IMR-90 (cell line): ENCODE data around the gene ZDHHC14. TPM values are rescaled to one million over a fixed set of nuclear protein-coding genes. Genes with fewer than 3 reads are reported as not detected.

Experiments used
- ATAC-seq: fragments of 200-7000 bp; cut with Tn5 transposase; 2 replicates; pipeline ENCODE4 v1.9.1; 2020; ENCODE audit warnings: low read depth, mild to moderate bottlenecking, moderate library complexity
- BruUV-seq: library from RNA; stranded (reverse); fragments of 400-500 nt; replicated peaks from 2 replicates; lab custom pipeline; 2021; lab: Mats Ljungman, UMichigan
- CTCF ChIA-PET: fragments of 300-600 bp; formaldehyde crosslinking; extraction: SDS; loops from one replicate; lab custom pipeline; 2021; ENCODE audit warnings: antibody characterized with exemption; lab: Yijun Ruan, JAX
- POLR2A ChIA-PET: fragments of 300-600 bp; sonication (Branson Sonifier 250); formaldehyde crosslinking; loops from one replicate; lab custom pipeline; 2022; ENCODE audit warnings: antibody characterized with exemption; ENCODE audit not compliant: unreplicated experiment; lab: Charles Lee
- DNase-seq: peaks from one replicate; pipeline ENCODE4 v3.0.0; 2013
- H2AFZ ChIP-seq: replicated peaks from 2 replicates; pipeline ENCODE3; 2013; ENCODE audit warnings: low read length, mild to moderate bottlenecking; ENCODE audit not compliant: poor library complexity
- H2AK5ac ChIP-seq: 2 replicates; pipeline ENCODE4 v1.6.1; 2013; ENCODE audit warnings: low read depth, low read length, inconsistent platforms
- H2AK9ac ChIP-seq: replicated peaks from 2 replicates; pipeline ENCODE3; 2013; ENCODE audit warnings: mild to moderate bottlenecking, low read depth, low read length, moderate library complexity; ENCODE audit not compliant: poor library complexity
- H2BK120ac ChIP-seq: 2 replicates; pipeline ENCODE4 v1.6.1; 2013; ENCODE audit warnings: low read depth, low read length, inconsistent platforms
- H2BK15ac ChIP-seq: 3 replicates; pipeline ENCODE4 v1.6.1; 2013; ENCODE audit warnings: low read depth, low read length, inconsistent platforms
- H2BK20ac ChIP-seq: 2 replicates; pipeline ENCODE4 v1.6.1; 2013; ENCODE audit warnings: low read depth, mild to moderate bottlenecking, inconsistent platforms, low read length, moderate library complexity
- H2BK5ac ChIP-seq: 2 replicates; pipeline ENCODE4 v1.6.1; 2013; ENCODE audit warnings: mild to moderate bottlenecking, low read depth, low read length, inconsistent platforms; ENCODE audit not compliant: poor library complexity, severe bottlenecking
- H3K14ac ChIP-seq: replicated peaks from 2 replicates; pipeline ENCODE4 v1.6.1; 2013; ENCODE audit warnings: low read depth, low read length, inconsistent platforms
- H3K18ac ChIP-seq: 2 replicates; pipeline ENCODE4 v1.6.1; 2013; ENCODE audit warnings: low read depth, low read length, control low read depth
- H3K23ac ChIP-seq: 2 replicates; pipeline ENCODE4 v1.6.1; 2013; ENCODE audit warnings: low read depth, low read length, inconsistent platforms
- H3K27ac ChIP-seq: 2 replicates; pipeline ENCODE4 v1.5.1; 2013; ENCODE audit warnings: mild to moderate bottlenecking, control low read depth, low read length; ENCODE audit not compliant: insufficient read depth
- H3K27me3 ChIP-seq: 2 replicates; pipeline ENCODE4 v1.6.1; 2013; ENCODE audit warnings: low read length; ENCODE audit not compliant: control insufficient read depth, insufficient read depth
- H3K36me3 ChIP-seq: 2 replicates; pipeline ENCODE4 v1.6.1; 2013; ENCODE audit warnings: low read length, mixed read lengths; ENCODE audit not compliant: control insufficient read depth, insufficient read depth
- H3K4ac ChIP-seq: 2 replicates; pipeline ENCODE4 v1.6.1; 2013; ENCODE audit warnings: low read depth, low read length, inconsistent platforms
- H3K4me1 ChIP-seq: 2 replicates; pipeline ENCODE4 v1.6.1; 2013; ENCODE audit warnings: low read length, mixed read lengths; ENCODE audit not compliant: control insufficient read depth, insufficient read depth
- H3K4me2 ChIP-seq: 2 replicates; pipeline ENCODE4 v1.6.1; 2013; ENCODE audit warnings: low read depth, mild to moderate bottlenecking, control low read depth, low read length, moderate library complexity
- H3K4me3 ChIP-seq: 2 replicates; pipeline ENCODE4 v1.5.1; 2013; ENCODE audit warnings: low read depth, mild to moderate bottlenecking, control low read depth, low read length, moderate library complexity; ENCODE audit not compliant: insufficient read depth
- H3K56ac ChIP-seq: 2 replicates; pipeline ENCODE4 v1.6.1; 2013; ENCODE audit warnings: low read length, inconsistent platforms; ENCODE audit not compliant: insufficient read depth; ENCODE audit errors: extremely low read depth
- H3K79me1 ChIP-seq, 2 experiments: 2 replicates each; pipeline ENCODE4 v1.6.1; 2013; ENCODE audit warnings: low read length in 2 of 2, inconsistent platforms in 1 of 2, low read depth in 1 of 2
- H3K9ac ChIP-seq: 2 replicates; pipeline ENCODE4 v1.6.1; 2013; ENCODE audit warnings: low read depth, low read length, control low read depth
- H3K9me1 ChIP-seq: 2 replicates; pipeline ENCODE4 v1.6.1; 2013; ENCODE audit warnings: low read length, inconsistent platforms; ENCODE audit not compliant: insufficient read depth
- H3K9me3 ChIP-seq: 2 replicates; pipeline ENCODE4 v1.6.1; 2013; ENCODE audit warnings: low read length; ENCODE audit not compliant: control insufficient read depth, insufficient read depth
- H4K20me1 ChIP-seq: 2 replicates; pipeline ENCODE4 v1.6.1; 2013; ENCODE audit warnings: low read length, inconsistent platforms; ENCODE audit not compliant: insufficient read depth
- H4K5ac ChIP-seq: 2 replicates; pipeline ENCODE4 v1.6.1; 2013; ENCODE audit warnings: mild to moderate bottlenecking, low read depth, low read length, control low read depth
- H4K8ac ChIP-seq, 2 experiments: 2 replicates each; pipeline ENCODE4 v1.6.1; 2013; ENCODE audit warnings: low read depth in 2 of 2, low read length in 2 of 2, control low read depth in 1 of 2, inconsistent platforms in 1 of 2
- H4K91ac ChIP-seq: 2 replicates; pipeline ENCODE4 v1.6.1; 2013; ENCODE audit warnings: low read depth, low read length, inconsistent platforms; ENCODE audit not compliant: insufficient read depth
- BHLHE40 ChIP-seq: fragments of 150-350 bp; IDR thresholded peaks from 2 replicates; pipeline ENCODE4 v1.6.1; 2016; ENCODE audit warnings: mild to moderate bottlenecking, low read depth, low read length
- CEBPB ChIP-seq: IDR thresholded peaks from 2 replicates; pipeline ENCODE4 v1.6.1; 2012; ENCODE audit warnings: low read depth, low read length, improper control_type of control experiment
- CHD1 ChIP-seq: IDR thresholded peaks from 2 replicates; pipeline ENCODE4 v1.6.1; 2012; ENCODE audit warnings: low read depth, low read length, improper control_type of control experiment
- CTCF ChIP-seq: conservative IDR thresholded peaks from 2 replicates; pipeline ENCODE4 v1.5.1; 2012; ENCODE audit warnings: mild to moderate bottlenecking, low read depth, low read length, improper control_type of control experiment
- ELK1 ChIP-seq: fragments of 150-350 bp; IDR thresholded peaks from 2 replicates; pipeline ENCODE4 v1.6.1; 2016; ENCODE audit warnings: low read depth, mild to moderate bottlenecking, low read length, moderate library complexity, borderline replicate concordance
- MAFK ChIP-seq: IDR thresholded peaks from 2 replicates; pipeline ENCODE4 v1.6.1; 2012; ENCODE audit warnings: low read depth, low read length, improper control_type of control experiment
- MAZ ChIP-seq: IDR thresholded peaks from 2 replicates; pipeline ENCODE4 v1.6.1; 2012; ENCODE audit warnings: low read depth, mild to moderate bottlenecking, low read length, improper control_type of control experiment, moderate library complexity, borderline replicate concordance
- MXI1 ChIP-seq: IDR thresholded peaks from 2 replicates; pipeline ENCODE4 v1.6.1; 2012; ENCODE audit warnings: low read depth, mild to moderate bottlenecking, low read length, moderate library complexity, borderline replicate concordance
- NFE2L2 ChIP-seq: fragments of 150-350 bp; IDR thresholded peaks from 2 replicates; pipeline ENCODE4 v1.6.1; 2016; ENCODE audit warnings: low read depth, mild to moderate bottlenecking, low read length
- POLR2A ChIP-seq: IDR thresholded peaks from 2 replicates; pipeline ENCODE4 v1.6.1; 2012; ENCODE audit warnings: mild to moderate bottlenecking, low read depth, low read length
- RAD21 ChIP-seq: IDR thresholded peaks from 2 replicates; pipeline ENCODE4 v1.6.1; 2012; ENCODE audit warnings: low read length, improper control_type of control experiment
- RCOR1 ChIP-seq: IDR thresholded peaks from 2 replicates; pipeline ENCODE4 v1.6.1; 2012; ENCODE audit warnings: mild to moderate bottlenecking, low read length, improper control_type of control experiment; ENCODE audit not compliant: insufficient replicate concordance
- RFX5 ChIP-seq: IDR thresholded peaks from 2 replicates; pipeline ENCODE4 v1.8.0; 2012; ENCODE audit warnings: low read depth, mild to moderate bottlenecking, low read length, moderate library complexity
- SMC3 ChIP-seq: fragments of 150-350 bp; IDR thresholded peaks from 2 replicates; pipeline ENCODE4 v1.6.1; 2016; ENCODE audit warnings: low read depth, mild to moderate bottlenecking, antibody characterized with exemption, low read length, moderate library complexity
- WGBS, 2 experiments: methylation state at CpG; one replicate each; pipeline versions ENCODE4 v1.1.5 to v1.1.7; 2013; ENCODE audit warnings: missing lambda C conversion rate in 2 of 2; ENCODE audit not compliant: insufficient read length in 1 of 2; ENCODE audit errors: extremely low coverage in 2 of 2; 5-methylcytosine and 5-hydroxymethylcytosine counted together
- dilution Hi-C: fragments of 300-500 bp; cut with HindIII; formaldehyde crosslinking; loops from one replicate; pipeline ENCODE4 v1.14.3; 2018; ENCODE audit warnings: low sequenced_read_pairs; ENCODE audit not compliant: unreplicated experiment
- in situ Hi-C: fragments of 300-500 bp; cut with MboI; formaldehyde crosslinking; loops from 3 replicates; pipeline ENCODE4 v1.14.3; 2019; ENCODE audit warnings: low sequenced_read_pairs, inconsistent platforms, mixed read lengths
- intact Hi-C: fragments of 100-400 bp; cut with micrococcal nuclease; formaldehyde crosslinking; loops from 2 replicates; pipeline ENCODE4 v1.10.0; 2022
- polyA plus RNA-seq, 3 experiments: library from polyadenylated mRNA; depleted of rRNA; stranded (reverse); fragments of >200 nt; gene quantifications; 2 replicates each; pipeline ENCODE4 v1.2.3, GENCODE V29; 2012; ENCODE audit warnings: low replicate concordance in 1 of 3
- total RNA-seq: library from RNA; depleted of rRNA; stranded (reverse); fragments of >200 nt; gene quantifications from 2 replicates; pipeline ENCODE4 v1.2.3, GENCODE V29; 2012

The ZDHHC14 gene
- total and polyA plus RNA-seq, 2 of the 4 experiments (the other 2 are of a cell fraction), result 0.90 to 2.0 TPM

GRCh38 chr6:157594292-157594691 lies 213.3 kb downstream of the ZDHHC14 start:
- intact Hi-C loops, result no loop called here
- no peak overlapping the region for H3K4ac ChIP-seq
- no peak overlapping the region for H3K4me2 ChIP-seq
- H4K5ac ChIP-seq, result no peak overlapping the region
- no peak overlapping the region for H4K8ac ChIP-seq
- no peak overlapping the region for H2BK5ac ChIP-seq
- dilution Hi-C loops, result no loop called here
- H3K27ac ChIP-seq, result no peak overlapping the region
- H3K9me3 ChIP-seq, result 0 out of 2 replicates have a peak, but pooled peaks cover 2% of the 10 kb centered on the region
- no peak overlapping the region for H2AK9ac ChIP-seq
- no peaks in the 10 kb centered on the region for H3K36me3 ChIP-seq
- no peak for TF ChIP-seq POLR2A
- TF ChIP-seq BHLHE40, result no peak
- TF ChIP-seq RCOR1, result no peak
- TF ChIP-seq RFX5, result no peak
- TF ChIP-seq ELK1, result no peak
- no peak for TF ChIP-seq CTCF
- no peak for TF ChIP-seq CEBPB
- TF ChIP-seq MXI1, result no peak
- no peak for TF ChIP-seq RAD21
- no peak for TF ChIP-seq MAZ
- TF ChIP-seq MAFK, result no peak
- no peak for TF ChIP-seq SMC3
- TF ChIP-seq NFE2L2, result no peak
- no peak for TF ChIP-seq CHD1
- no peak overlapping the region for H3K14ac ChIP-seq
- no peaks in the 10 kb centered on the region for H3K79me1 ChIP-seq
- H4K91ac ChIP-seq, result no peak overlapping the region
- 0 out of 2 replicates have a peak overlapping the region, but pooled peaks have one; percentile 45 for H2AK5ac ChIP-seq
- no peaks in the 10 kb centered on the region for H4K20me1 ChIP-seq
- DNase-seq (no peak), ATAC-seq (no peak)
- in situ Hi-C loops, result no loop called here
- no TSS peak for BruUV-seq
- no peak overlapping the region for H3K56ac ChIP-seq
- H3K27me3 ChIP-seq, result no peaks in the 10 kb centered on the region
- peaks cover 12% of the 10 kb centered on the region for H3K4me1 ChIP-seq
- no peak overlapping the region for H3K4me3 ChIP-seq
- no peak overlapping the region for H2BK120ac ChIP-seq
- no peaks in the 10 kb centered on the region for H3K9me1 ChIP-seq
- 79% methylated on average over 3 of the region's 7 CpGs; no CpG with 5 or more reads in 1 of the 2 experiments for WGBS, 2 experiments
- no peak overlapping the region for H2BK15ac ChIP-seq
- H2BK20ac ChIP-seq, result no peak overlapping the region
- no peak overlapping the region for H3K23ac ChIP-seq
- no peak overlapping the region for H3K9ac ChIP-seq
- no peak overlapping the region for H3K18ac ChIP-seq
- H2AFZ ChIP-seq, result no peak overlapping the region
- POLR2A ChIA-PET, result no interaction called here
- CTCF ChIA-PET, result no interaction called here
